Measurements from ENCODE around the gene PDS5B.
"Not testable (repeated sequence)": the region's sequence is repeated elsewhere in the genome, so short reads cannot be mapped to it uniquely, and the experiment has no call there.

PDS5B gene, protein sequence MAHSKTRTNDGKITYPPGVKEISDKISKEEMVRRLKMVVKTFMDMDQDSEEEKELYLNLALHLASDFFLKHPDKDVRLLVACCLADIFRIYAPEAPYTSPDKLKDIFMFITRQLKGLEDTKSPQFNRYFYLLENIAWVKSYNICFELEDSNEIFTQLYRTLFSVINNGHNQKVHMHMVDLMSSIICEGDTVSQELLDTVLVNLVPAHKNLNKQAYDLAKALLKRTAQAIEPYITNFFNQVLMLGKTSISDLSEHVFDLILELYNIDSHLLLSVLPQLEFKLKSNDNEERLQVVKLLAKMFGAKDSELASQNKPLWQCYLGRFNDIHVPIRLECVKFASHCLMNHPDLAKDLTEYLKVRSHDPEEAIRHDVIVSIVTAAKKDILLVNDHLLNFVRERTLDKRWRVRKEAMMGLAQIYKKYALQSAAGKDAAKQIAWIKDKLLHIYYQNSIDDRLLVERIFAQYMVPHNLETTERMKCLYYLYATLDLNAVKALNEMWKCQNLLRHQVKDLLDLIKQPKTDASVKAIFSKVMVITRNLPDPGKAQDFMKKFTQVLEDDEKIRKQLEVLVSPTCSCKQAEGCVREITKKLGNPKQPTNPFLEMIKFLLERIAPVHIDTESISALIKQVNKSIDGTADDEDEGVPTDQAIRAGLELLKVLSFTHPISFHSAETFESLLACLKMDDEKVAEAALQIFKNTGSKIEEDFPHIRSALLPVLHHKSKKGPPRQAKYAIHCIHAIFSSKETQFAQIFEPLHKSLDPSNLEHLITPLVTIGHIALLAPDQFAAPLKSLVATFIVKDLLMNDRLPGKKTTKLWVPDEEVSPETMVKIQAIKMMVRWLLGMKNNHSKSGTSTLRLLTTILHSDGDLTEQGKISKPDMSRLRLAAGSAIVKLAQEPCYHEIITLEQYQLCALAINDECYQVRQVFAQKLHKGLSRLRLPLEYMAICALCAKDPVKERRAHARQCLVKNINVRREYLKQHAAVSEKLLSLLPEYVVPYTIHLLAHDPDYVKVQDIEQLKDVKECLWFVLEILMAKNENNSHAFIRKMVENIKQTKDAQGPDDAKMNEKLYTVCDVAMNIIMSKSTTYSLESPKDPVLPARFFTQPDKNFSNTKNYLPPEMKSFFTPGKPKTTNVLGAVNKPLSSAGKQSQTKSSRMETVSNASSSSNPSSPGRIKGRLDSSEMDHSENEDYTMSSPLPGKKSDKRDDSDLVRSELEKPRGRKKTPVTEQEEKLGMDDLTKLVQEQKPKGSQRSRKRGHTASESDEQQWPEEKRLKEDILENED (N-terminal part only)

DNA sequence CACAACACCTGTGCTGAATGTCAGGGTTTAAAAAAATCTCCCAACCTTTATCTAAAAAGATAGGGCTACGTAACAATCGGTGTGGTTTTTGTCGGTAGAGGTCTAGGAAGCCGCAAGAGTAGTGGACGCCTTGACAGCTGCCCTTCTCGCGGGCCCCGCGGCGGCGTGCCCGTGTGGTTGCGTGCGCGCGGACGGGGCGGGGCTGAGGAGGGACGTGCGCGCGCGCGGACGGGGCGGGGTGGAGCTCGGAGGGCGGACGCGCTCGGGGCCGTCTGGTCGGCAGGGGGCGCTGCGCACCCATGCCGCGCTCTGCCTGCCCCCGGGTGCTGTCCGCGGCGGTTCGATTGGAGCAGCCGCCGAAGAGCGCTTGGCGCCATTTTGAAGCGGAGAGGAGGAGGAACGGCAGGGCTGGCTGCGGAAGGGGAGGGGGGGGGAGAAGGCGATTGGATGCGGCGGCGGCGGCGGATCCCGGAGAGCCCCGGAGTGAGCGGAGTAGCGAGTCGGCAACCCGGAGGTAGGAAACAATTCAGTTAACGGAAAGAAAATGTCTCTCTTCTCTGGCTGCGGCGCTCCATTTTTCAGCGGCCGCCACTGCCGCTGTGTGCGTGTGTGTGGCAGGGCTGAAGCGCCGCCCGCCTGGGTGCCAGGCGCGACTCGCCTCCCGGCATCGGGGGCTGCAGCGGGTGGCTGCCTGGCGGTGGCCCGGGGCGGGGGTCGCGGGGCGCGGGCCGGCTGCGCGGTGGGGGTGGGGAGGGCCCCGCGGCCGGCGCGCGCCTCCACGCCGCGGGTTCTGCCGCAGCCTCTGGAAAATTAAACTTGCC lies at the start of gene PDS5B:
PDS5B (plus strand) TSS at position 373 of the 821 bp plus-strand sequence. CDS start 62,321 bp downstream, outside the sequence.
- DNase-seq (ENCODE audit: low read depth in 2 of 2): peak; percentile 91

DNA sequence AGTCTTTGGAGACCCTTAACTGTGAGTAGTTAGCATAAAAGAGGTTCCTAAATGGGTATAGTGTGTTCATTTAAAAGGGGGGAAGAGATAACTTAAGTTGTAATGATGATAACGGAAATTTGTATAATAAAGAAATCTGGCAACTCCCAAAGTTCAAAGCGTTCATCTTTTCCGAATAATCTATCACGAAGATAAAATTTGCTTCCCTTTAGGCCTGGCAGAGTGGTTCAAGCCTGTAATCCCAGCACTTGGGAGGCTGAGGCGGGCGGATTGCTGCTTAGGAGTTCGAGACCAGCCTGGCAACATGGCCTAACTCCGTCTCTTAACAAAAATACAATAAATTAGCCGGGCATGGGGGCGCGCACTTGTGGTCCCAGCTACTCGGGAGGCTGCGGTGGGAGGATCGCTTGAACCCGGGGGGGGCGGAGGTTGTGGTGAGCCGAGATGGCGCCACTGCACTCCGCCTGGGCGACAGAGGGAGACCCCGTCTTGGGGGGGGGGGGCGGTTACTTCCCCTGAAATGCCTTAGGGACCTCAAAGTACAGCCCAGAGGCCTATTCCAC lies 48.6 kb upstream of the PDS5B start:
- no peak for DNase-seq (ENCODE audit: low read depth in 2 of 2)

DNA sequence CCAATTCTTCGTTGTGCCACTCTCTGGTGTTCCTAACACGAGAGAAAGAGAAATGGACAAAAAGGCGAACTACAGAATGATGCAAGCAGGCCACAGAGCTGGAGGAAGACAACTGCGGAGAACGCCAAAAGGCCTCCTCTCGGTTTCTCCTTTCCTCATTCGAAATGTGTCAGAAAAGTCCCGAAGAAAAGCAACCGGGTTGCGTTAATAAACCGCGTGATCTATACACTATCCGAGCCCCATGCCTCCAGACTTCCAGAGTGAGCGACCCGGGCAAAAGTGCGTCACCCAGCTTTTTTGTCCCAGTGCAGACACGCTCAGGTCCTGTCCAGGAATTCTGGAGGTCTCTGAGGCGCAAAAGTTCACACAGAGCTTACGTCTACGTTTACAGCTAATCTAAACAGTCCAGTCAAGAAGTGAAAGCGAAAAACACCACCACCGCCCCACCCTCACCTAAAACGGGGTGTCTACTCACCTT lies 48.1 kb upstream of the PDS5B start:
- peak in 1 of 2 experiments; percentile 6 for DNase-seq (ENCODE audit: low read depth in 2 of 2)

DNA sequence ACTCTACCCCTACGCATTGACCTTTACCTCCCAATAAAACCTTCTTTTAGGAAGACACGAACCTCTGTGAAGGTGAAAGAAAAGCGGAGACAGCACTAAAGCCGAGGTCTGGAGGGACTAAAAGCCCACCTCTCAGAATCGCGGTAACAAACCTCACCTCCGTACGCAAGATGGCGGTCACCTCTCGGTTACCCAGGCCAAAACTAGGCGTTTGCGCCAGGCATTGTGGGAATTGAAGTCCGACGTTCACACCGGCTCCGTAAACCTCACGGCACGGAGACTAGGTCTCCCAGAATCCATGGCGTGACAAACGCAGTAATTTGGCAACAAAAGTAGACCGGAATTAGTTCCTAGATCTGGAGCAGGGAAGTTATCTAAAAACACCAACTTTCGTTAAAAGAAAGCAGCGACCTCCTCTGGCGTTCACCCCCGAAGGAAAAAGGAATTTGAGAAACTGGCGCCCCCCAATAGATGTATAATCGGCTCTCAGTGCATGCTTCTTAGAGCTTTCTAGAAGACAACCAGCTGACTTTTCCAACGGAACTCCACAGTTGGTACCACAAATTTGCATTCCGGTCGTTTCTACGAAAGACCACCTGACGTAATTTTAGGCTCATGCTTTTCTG lies 47.5 kb upstream of the PDS5B start, which contains the start of gene N4BP2L2:
N4BP2L2 (minus strand) TSS at position 175 of the 626 bp plus-strand sequence. CDS start 1,768 bp downstream, outside the sequence.
- DNase-seq (ENCODE audit: low read depth in 2 of 2): peak; percentile 98

DNA sequence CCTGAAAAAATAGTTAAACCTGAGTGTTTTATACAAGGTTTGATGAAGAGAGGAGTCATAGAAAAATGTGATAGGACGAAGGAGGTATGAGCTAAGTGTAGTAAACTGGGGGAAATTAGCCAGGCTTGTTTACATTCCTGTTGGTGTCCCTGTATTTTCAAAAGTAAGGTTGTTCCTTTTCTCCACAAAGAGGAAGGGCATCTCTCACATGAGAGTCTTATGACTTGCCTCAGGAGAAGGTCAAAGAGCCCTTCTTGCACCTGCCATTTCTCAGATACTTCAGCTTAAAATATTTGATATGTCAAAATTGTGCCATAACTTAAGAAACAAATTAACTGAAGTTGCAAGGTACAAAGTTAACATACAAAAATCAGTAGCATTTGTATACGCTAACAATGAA lies 44.0 kb upstream of the PDS5B start:
- DNase-seq (ENCODE audit: low read depth in 2 of 2): no peak

DNA sequence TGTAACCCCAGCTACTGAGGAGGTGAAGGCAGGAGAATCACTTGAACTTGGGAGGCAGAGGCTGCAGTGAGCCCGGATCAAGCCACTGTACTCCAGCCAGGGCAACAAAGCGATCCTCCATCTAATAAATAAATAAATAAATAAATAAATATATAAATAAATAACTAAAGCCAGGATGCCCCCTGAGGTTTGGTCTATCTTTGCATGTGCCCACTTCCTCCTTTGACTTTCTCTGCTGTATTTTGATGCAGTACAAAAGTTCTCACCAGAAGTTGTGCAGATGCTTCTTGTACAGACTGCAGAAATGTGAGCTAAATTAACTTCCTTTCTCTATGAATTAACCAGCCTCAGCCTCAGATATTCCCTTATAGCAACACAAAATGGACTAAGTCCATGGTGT lies 41.2 kb upstream of the PDS5B start:
- DNase-seq (ENCODE audit: low read depth in 2 of 2): no peak

DNA sequence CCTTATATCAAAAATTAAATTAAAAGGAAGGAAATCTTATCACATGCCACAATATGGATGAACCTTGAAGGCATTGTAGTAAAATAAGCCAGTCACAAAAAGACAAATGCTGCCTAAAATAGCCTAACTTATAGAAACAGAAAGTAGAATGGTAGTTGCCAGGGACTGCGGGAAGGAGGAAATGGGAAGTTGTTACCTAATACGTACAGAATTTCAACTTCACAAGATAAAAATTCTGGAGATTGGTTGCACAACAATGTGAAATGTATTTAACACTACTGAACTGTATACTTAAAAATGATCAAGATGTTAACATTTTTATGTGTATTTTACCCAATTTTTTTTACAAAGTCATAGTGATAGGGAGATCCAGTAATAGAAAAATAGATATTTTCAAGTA lies 37.4 kb upstream of the PDS5B start:
- no peak for DNase-seq (ENCODE audit: low read depth in 2 of 2)

DNA sequence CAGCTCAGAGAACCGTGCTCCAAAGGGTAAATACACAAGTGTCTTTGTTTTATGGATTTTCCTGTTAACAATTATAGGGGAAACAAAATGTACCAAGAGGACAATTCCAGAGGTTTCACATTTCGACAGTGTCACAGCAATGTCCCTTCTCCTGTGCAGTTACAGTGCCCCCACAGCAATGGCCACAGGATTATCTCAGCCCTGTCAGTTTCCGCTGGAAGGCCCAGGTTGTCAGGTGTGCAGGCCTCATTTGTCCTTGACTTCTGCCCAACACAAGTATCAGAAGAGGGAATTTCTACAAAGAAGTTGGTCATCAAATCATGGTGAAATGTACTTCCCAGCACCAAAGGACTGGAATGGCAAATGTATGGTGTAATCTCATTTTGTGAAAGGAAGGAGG lies 36.5 kb upstream of the PDS5B start:
- no peak for DNase-seq (ENCODE audit: low read depth in 2 of 2)

DNA sequence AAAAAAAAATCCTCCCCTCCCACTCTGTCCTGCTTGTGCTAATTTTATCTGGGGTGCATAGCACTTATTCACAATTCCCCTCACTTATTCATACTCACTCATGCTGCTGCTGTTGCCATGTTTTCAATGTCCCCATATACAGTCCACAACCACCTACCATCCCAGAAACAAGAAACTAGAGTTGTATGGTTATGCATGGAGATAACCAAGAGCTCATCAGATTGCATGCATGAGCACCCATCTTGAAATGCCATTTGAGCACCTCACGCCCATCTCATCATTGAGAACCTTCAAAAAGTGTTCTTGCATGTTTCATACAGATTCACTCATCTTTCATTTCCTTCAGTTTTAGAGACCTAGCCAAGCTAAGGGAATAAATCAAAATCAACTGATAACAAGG lies 32.5 kb upstream of the PDS5B start:
- DNase-seq (ENCODE audit: low read depth in 2 of 2): no peak

DNA sequence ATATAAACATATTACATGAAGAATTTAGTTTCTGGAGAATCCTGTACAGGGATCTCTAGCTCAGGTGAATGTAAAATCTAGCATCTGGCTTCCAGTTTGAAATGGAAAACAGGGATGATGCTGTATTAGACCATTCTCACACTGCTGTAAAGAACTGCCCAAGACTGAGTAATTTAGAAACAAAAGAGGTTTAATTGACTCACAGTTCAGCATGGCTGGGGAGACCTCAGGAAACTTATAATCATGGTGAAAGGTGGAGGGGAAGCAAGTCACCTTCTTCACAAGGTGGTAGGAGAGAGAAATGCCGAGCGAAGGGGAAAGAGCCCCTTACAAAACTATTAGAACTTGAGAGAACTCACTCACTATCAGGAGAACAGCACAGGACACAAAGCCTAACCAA lies 30.6 kb upstream of the PDS5B start:
- no peak for DNase-seq (ENCODE audit: low read depth in 2 of 2)

DNA sequence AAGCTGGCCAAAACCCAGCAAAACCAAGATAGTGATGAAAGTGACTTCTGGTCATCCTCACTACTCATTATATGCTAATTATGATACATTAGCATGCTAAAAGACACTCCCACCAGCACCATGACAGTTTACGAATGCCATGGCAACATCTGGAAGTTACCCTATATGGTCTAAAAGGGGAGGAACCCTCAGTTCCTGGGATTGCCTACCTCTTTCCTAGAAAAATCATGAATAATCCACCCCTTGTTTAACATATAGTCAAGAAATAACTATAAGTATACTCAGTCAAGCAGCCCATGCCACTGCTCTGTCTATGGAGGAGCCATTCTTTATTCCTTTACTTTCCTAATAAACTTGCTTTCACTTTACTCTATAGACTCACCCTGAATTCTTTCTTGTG lies 25.4 kb upstream of the PDS5B start:
- not testable (repeated sequence) for DNase-seq (ENCODE audit: low read depth in 2 of 2)

DNA sequence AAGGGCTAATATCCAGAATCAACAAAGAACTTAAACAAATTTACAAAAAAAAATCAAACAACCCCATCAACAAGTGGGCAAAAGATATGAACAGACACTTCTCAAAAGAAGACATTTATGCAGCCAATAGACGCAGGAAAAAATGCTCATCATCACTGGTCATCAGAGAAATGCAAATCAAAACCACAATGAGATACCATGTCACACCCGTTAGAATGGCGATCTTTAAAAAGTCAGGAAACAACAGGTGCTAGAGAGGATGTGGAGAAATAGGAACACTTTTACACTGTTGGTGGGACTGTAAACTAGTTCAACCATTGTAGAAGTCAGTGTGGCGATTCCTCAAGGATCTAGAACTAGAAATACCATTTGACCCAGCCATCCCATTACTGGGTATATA lies 10.6 kb upstream of the PDS5B start:
- not testable (repeated sequence) for DNase-seq (ENCODE audit: low read depth in 2 of 2)

DNA sequence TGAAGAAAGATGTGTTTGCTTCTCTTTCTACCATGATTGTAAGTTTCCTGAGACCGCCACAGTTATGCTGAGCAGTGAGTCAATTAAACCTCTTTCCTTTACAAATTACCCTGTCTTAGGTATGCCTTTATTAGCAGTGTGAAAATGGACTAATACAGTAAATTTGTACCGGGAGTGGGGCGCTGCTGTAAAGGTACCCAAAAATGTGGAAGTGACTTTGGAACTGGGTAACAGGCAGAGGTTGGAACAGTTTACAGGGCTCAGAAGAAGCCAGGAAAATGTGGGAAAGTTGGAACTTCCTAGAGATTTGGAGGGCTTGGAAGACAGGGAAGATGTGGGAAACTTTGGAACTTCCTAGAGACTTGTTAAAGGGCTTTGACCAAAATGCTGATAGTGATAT lies 9.2 kb upstream of the PDS5B start:
- no peak for DNase-seq (ENCODE audit: low read depth in 2 of 2)

DNA sequence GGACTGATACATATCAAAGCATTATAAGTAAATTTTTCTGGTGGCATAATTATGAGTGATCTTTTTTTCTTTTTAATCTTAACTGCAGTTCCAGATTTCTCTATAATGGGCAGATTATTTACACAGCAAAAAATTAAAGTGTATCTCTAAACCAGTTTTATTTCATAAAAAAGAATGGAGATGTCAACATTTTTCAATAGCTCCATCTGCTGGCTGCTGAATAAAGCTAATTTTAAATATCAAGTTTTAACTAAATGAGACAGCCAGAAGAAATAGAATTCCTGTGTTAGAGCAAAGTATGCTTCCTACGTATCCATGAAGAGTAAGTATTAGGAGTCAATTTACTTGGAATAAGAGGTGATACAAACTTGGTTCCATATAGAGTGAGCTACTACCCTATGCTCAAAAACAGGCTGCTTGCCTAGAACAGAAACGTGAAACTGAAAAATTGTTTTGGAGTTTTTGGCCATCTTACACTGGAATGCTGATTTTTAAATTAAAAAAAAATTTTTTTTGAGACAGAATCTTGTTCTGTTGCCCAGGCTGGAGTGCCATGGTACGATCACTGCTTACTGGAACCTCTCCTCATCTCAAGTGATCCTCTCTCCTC lies 5.0 kb upstream of the PDS5B start:
- no peak for DNase-seq (ENCODE audit: low read depth in 2 of 2)

DNA sequence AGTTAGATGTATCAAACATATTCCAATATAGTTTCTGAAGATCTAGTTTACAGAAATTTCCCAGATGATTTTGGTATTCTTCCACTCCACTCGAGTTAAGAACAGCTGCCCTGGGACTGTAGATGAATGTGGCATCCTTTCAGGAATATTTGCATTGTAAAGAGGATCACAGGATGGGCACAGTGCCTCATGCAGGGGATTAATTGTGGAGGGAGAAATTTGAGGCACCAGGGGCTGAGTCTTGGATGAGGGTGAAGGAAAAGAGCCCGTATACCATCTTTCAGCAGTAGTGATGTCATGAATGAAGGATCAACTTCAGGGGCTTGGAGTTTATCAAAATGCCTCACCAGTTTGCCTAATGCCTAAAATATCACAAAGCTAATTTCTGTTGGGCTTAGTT lies 4.0 kb upstream of the PDS5B start:
- no peak for DNase-seq (ENCODE audit: low read depth in 2 of 2)

DNA sequence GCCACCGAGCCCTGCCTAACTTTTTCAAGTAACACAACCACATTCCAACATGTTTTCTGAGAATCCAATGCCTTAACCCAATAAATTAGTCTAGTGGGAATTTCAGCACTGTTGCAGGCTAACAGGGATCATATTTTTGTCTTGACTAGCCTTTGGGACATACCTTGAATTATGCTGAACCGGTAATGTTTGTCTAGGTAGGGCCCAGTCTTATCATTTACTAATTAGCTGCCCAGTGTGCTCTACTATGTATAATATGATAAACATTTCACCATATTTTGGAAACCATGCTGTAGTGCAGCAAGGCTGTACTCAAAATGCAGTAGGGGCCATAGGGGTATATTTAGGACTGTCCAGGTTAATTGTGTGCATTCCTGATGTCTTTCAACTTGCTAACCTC lies 3.3 kb upstream of the PDS5B start:
- DNase-seq (ENCODE audit: low read depth in 2 of 2): no peak

DNA sequence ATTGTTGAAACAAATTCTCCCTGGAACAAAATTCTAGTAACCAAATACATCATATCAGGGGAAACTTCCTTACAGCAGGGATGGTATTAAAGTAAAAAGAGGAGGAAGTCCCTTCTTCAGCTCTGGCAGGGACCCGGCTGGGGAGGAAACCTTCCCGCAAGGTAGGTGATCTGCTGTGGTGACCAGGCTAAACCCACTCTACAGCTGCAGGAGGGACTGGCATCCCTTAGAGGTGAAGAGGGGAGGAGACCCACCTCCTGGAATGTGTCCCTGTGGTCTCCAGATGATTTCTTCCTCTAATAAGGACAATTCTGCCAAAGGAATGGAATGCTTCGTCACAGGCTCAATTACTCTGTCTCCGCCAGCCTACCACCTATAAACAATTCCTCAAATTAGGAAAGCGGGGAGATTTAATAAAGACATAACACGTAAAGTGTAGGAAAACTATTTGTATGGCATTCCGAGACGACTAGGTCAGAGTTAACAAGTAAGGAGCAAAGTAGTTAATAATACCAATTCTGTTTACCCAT lies 637 bp upstream of the PDS5B start:
- DNase-seq (ENCODE audit: low read depth in 2 of 2): no peak

DNA sequence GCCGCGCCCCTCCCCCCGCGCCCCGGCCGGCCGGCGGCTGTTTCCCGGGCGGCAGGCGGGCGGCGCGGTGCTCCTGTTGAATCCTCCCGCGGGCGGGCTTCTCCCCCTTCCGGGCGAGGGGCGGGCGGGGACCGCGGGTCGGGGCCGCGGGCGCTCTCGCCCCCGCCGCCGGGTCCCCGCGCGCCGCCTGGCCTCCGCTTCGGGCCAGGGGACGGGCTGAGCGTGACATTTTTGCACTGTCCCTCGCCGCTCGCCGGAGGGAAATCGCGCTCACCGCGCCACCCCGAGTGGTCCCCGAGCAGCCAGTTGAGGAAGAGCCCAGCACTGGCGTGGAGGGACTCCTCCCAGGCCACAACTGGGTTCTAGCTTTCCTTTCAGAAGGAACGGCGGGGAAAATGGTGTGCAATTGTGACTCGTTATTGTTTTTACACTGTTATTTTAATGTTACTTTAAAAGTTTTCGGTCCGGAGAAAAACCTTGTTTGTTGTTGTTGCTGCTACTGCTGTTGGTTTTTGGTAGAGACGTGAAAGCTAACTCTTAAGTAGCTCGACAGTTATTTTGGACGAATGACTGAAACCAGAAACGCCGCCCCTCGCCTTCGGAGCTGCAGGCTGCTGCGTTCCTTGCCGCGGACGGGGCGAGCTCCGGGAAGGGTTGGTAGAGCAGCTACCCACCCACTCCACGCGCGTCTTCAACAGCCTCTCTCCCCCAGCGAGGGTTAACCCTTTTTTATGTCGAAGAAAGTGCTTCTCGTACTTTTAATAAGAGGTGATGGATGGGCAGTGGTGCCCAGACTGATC lies 959 bp downstream of the PDS5B start:
- DNase-seq (ENCODE audit: low read depth in 2 of 2): no peak

DNA sequence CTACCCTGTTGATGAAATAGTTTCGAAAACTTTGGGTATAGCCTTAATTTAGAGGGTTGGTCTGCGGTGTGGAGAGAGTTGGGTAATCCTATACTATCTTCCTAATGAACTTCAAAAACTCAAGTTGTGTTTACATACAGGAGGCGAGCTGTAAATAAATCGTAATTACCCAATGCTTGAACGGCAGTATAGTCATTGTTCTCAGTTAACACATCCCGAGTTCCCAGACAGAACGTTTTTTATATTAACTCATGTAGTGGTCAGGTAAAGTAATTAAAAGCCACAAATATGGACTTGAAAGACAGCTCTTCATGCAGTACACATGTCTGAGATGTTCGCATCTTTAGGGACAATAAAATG lies 1.5 kb downstream of the PDS5B start:
- DNase-seq (ENCODE audit: low read depth in 2 of 2): no peak
